Transverse colon (tissue), 4 donors: ENCODE results near the gene TWF2. TPM values are rescaled to one million over a fixed set of nuclear protein-coding genes. Genes with fewer than 3 reads are reported as not detected.
A peak's percentile ranks its signal among the peaks of the same experiment; 100 is the strongest.

Experiments
- DNase-seq: peaks from one replicate; pipeline ENCODE4 v3.0.0-alpha.2; 2019
- H3K27ac ChIP-seq, 4 donors: fragments of 200-600 bp; sonication (generic); 2 replicates each; pipeline ENCODE4 v1.5.1; 2016 to 2018; ENCODE audit warnings: inconsistent platforms in 4 of 4
- H3K27me3 ChIP-seq: fragments of 200-600 bp; sonication (generic); 2 replicates; pipeline ENCODE4 v1.5.1; 2017; ENCODE audit warnings: inconsistent platforms
- H3K36me3 ChIP-seq, 4 donors: fragments of 200-600 bp; sonication (generic); 2 replicates each; pipeline ENCODE4 v1.5.1; 2017 to 2019; ENCODE audit warnings: inconsistent platforms in 4 of 4
- H3K4me1 ChIP-seq, 4 donors: fragments of 200-600 bp; sonication (generic); 2 replicates each; pipeline ENCODE4 v1.5.1; 2017 to 2020; ENCODE audit warnings: inconsistent platforms in 4 of 4
- H3K4me3 ChIP-seq, 4 donors: fragments of 200-600 bp; sonication (generic); 1 replicate in 1 of 4; 2 replicates in 3 of 4; pipeline versions ENCODE4 v1.5.1 to v1.6.1; 2017 to 2019; ENCODE audit warnings: inconsistent platforms in 4 of 4
- H3K9me3 ChIP-seq, 2 donors: fragments of 200-600 bp; sonication (generic); 2 replicates each; pipeline ENCODE4 v1.5.1; 2017 to 2019; ENCODE audit warnings: inconsistent platforms in 2 of 2
- EP300 ChIP-seq: sonication (generic); formaldehyde crosslinking; IDR thresholded peaks from one replicate; pipeline ENCODE4 v1.6.1; 2017; ENCODE audit warnings: antibody characterized with exemption, low read depth
- POLR2A ChIP-seq: fragments of 450-650 bp; IDR thresholded peaks from one replicate; pipeline ENCODE4 v1.6.1; 2016; ENCODE audit warnings: antibody characterized with exemption, mild to moderate bottlenecking, moderate library complexity
- POLR2AphosphoS5 ChIP-seq, 3 donors: sonication (generic); formaldehyde crosslinking; IDR thresholded peaks; one replicate each; pipeline ENCODE4 v1.6.1; 2016; ENCODE audit warnings: antibody characterized with exemption in 3 of 3
- WGBS, 2 donors: methylation state at CpG; one replicate each; pipeline ENCODE4 v1.1.5; 2018; ENCODE audit warnings: low coverage in 1 of 2; 5-methylcytosine and 5-hydroxymethylcytosine counted together
- in situ Hi-C, 4 donors: fragments of 200-750 bp; cut with MboI; loops; one replicate each; pipeline versions ENCODE4 v1.15.0 to v1.15.1; 2017; ENCODE audit warnings: low sequenced_read_pairs in 3 of 4, low pct_ligation_motif_present in 1 of 4, low pct_unique_long_range_greater_than_20kb in 1 of 4
- intact Hi-C: fragments of 100-400 bp; cut with DNase I; formaldehyde crosslinking; loops from one replicate; pipeline ENCODE4 v1.15.1; 2023; ENCODE audit warnings: low total_unique reads
- total RNA-seq, 4 donors: library from RNA; depleted of rRNA; stranded (reverse); fragments of >200 nt; gene quantifications; one replicate each; pipeline ENCODE4 v1.1.0, GENCODE V29; 2016
- TF ChIP-seq, protein P1 (sequence below), 5 experiments: fragments of 200-600 bp in 3 of 5; fragments of 450-650 bp in 2 of 5; sonication (generic) in 3 of 5; IDR thresholded peaks; 1 replicate in 2 of 5; 2 replicates in 3 of 5; pipeline ENCODE4 v1.5.1; 2016 to 2017; ENCODE audit warnings: antibody characterized with exemption in 5 of 5, inconsistent platforms in 3 of 5, mild to moderate bottlenecking in 2 of 5, moderate library complexity in 1 of 5

Gene TWF2
- total RNA-seq, 4 donors from 2014 or later, result 29.9 to 82.7 (median 61.0) TPM

DNA sequence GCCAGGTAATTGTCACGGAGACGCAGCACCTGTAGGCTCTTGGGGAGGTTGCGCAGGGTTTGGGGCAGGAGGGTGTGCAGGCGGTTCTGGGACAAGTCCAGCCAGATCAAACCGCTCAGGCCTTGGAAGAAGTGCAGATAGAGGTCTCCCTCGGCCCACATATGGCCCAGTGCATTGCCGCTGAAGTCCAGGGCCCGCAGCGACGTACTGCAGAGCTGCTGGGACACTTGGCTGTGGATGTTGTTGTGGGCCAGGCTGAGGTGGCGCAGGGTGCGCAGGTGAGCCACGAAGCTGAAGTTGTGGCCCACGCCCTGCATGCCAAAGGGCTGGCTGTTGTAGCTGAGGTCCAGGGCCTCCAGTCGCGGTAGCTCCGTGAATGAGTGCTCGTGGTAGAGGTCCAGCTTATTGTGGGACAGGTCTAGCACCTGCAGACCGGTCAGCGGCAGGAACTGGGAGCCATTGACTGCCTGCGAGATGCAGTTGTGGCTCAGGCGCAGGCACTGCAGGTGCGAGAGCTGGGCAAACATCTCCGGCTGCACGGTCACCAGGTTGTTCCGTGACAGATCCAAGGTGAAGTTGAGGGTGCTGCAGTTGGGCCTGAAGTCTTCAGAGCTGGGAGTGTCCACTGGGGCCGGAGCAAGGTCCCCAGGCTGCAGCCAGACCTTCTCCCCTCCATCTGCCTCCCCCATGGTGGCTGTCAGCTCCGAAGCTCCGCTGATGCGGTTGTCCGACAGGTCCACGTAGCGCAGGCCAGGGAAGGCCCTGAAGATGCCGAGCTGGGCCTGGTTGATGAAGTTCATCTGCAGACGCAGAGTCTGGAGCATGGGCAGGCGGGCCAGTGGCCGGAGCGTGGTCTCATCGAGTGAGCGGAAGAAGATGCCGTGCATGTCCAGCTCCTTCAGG is 16.4 kb downstream of the TWF2 start:
- Histone ChIP-seq H3K27ac (no peak overlapping the region), H3K4me3 (no peak overlapping the region), H3K4me1 (peaks cover 7 to 21% (median 14%) of the 10 kb centered on the region in 4 donors), H3K36me3 (no peaks in the 10 kb centered on the region), H3K9me3 (no peaks in the 10 kb centered on the region), H3K27me3 (no peaks in the 10 kb centered on the region)
- intact Hi-C loops (no loop called here), in situ Hi-C loops (no loop called here)
- DNase-seq, result no peak
- 89% methylated on average over 40 of the region's 41 CpGs; no CpG with 5 or more reads in 1 of the 2 donors for WGBS, 2 donors
- TF ChIP-seq EP300, result no peak
- TF ChIP-seq POLR2AphosphoS5 (IDR thresholded peaks at IDR 0.05), result no peak
- TF ChIP-seq, protein P1, sequence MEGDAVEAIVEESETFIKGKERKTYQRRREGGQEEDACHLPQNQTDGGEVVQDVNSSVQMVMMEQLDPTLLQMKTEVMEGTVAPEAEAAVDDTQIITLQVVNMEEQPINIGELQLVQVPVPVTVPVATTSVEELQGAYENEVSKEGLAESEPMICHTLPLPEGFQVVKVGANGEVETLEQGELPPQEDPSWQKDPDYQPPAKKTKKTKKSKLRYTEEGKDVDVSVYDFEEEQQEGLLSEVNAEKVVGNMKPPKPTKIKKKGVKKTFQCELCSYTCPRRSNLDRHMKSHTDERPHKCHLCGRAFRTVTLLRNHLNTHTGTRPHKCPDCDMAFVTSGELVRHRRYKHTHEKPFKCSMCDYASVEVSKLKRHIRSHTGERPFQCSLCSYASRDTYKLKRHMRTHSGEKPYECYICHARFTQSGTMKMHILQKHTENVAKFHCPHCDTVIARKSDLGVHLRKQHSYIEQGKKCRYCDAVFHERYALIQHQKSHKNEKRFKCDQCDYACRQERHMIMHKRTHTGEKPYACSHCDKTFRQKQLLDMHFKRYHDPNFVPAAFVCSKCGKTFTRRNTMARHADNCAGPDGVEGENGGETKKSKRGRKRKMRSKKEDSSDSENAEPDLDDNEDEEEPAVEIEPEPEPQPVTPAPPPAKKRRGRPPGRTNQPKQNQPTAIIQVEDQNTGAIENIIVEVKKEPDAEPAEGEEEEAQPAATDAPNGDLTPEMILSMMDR (IDR thresholded peaks at IDR 0.05), result no peak
- TF ChIP-seq POLR2A, result no peak

DNA sequence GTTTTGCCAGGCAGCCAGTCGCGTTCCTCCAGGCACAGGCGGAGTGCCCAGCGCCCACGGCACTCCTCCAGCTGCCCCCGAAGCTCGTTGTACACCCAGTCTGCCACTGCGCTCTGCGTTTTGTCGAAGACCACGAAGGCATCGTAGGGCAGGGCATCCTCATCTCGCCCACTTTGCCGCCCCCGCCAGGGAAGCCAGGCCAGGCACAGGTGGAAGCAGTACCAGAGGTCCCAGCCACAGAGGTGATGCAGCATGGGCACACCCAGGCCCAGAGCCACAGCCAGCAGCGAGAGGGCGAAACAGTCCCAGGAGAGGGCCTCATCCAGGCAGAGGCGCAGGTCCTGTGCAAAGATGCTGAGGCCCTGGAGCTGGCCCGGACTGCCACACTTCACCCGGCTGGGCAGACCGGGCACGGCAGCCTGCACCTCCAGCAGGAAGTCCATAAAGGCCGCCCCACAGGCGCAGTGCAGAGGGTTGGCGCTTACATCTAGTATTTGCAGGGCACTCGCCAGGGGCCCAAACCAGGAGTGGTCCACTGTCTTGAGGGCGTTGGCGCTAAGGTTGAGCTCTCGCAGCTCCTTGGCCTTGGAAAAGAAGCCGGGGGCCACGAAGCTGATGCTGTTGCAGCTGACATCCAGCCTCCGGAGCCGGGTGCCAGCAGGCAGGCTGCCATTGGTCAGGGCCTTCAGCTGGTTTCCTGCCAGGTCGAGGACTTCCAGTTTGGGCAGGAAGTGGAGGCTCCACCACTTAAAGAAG is 17.2 kb downstream of the TWF2 start:
- in situ Hi-C loops, result no loop called here
- no peak overlapping the region for H3K4me3 ChIP-seq
- H3K27ac ChIP-seq, result no peak overlapping the region
- no peaks in the 10 kb centered on the region for H3K36me3 ChIP-seq
- H3K4me1 ChIP-seq, result peaks cover 15 to 29% (median 22%) of the 10 kb centered on the region in 4 donors
- WGBS, 2 donors, result 84 to 94% methylated on average over 7 to 27 of the region's 34 CpGs
- intact Hi-C loops, result no loop called here
- H3K27me3 ChIP-seq, result no peaks in the 10 kb centered on the region
- H3K9me3 ChIP-seq, result no peaks in the 10 kb centered on the region
- TF ChIP-seq POLR2AphosphoS5 (IDR thresholded peaks at IDR 0.05) (no peak), EP300 (no peak)
- DNase-seq, result no peak

DNA sequence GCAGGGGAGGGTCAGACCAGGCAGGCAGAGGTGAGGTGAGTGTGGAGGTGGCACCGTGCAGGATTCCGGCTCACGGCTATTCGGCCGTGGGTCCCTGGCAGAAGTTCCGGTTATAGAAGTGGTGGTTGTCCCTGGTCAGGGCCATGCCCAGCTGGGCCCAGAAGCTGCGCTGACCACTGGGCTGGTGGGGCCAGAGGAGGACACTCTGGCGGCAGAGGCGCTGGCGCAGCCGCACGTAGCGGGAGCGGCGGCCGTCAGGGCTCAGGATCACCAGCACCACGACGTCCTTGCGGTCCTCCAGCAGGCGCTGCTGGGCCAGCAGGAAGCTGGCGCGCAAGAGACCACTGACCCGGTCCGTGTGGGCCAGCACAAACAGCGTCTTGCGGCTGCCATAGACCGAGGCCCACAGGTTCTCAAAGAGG is 17.8 kb downstream of the TWF2 start:
- DNase-seq, result no peak
- TF ChIP-seq POLR2AphosphoS5 (IDR thresholded peaks at IDR 0.05), result no peak
- TF ChIP-seq, protein P1 (IDR thresholded peaks at IDR 0.05), result no peak
- no peak for TF ChIP-seq POLR2A
- no peak for TF ChIP-seq EP300
- no peaks in the 10 kb centered on the region for H3K36me3 ChIP-seq
- H3K27ac ChIP-seq, result no peak overlapping the region
- in situ Hi-C loops (no loop called here), intact Hi-C loops (no loop called here)
- H3K4me1 ChIP-seq, result peaks cover 21 to 35% (median 28%) of the 10 kb centered on the region in 4 donors
- WGBS, 2 donors, result 93% methylated on average over 27 of the region's 27 CpGs; no CpG with 5 or more reads in 1 of the 2 donors
- no peak overlapping the region for H3K4me3 ChIP-seq
- H3K27me3 ChIP-seq, result no peaks in the 10 kb centered on the region
- no peaks in the 10 kb centered on the region for H3K9me3 ChIP-seq

DNA sequence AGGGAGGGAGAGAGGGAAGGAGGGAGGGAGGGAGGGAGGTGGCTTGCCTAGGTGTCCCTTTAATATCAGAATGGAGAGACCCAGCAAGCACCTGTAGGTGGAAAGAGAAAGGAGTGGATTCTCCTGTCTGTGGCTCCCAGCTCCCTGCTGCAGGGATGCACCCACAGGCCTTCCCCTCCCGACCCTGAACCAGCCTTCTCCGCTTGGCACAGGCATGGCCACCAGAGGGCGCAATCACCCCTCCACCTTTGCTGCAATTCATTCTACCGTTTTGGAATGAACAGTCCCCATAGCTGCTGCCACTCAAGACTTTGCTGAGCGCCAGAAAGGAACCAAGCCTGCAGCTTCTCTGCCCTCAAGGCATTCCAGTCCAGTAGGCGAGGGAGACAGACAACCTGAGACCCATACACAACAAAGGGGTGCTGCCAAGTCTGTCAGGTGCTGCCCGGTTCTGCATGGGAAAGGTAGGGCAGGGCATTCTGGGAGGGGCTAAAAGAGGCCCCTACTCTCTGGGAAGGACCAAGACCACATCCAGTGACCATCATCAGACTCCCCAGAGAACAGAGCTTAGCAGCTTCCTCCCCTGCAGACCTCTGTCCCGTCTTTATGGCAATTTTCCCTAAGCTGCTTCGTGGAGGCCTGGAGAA is 18.5 kb downstream of the TWF2 start:
- H3K4me1 ChIP-seq, result peaks cover 23 to 41% (median 30%) of the 10 kb centered on the region in 4 donors
- DNase-seq, result peak; percentile 88
- in situ Hi-C loops, result no loop called here

More for the DNA sequence above, 18.5 kb downstream of the TWF2 start:
- 28% methylated on average over 9 of the region's 9 CpGs; no CpG with 5 or more reads in 1 of the 2 donors for WGBS, 2 donors
- TF ChIP-seq POLR2AphosphoS5 (IDR thresholded peaks at IDR 0.05) (peak in 1 of 3 donors; percentile 34), POLR2A (no peak)
- TF ChIP-seq, protein P1 (IDR thresholded peaks at IDR 0.05), result peak; percentile 83 to 97 (median 94)
- H3K27ac ChIP-seq, result no peak overlapping the region
- H3K4me3 ChIP-seq, result no peak overlapping the region
- no peaks in the 10 kb centered on the region for H3K9me3 ChIP-seq
- no peaks in the 10 kb centered on the region for H3K36me3 ChIP-seq
- intact Hi-C loops, result no loop called here
- H3K27me3 ChIP-seq, result no peaks in the 10 kb centered on the region
